K562 (cell line): ENCODE measurements around the gene GYPC. TPM values are rescaled to one million over a fixed set of nuclear protein-coding genes. Genes with fewer than 3 reads are reported as not detected.

Experiments used
- AFF1 ChIP-seq, 2 experiments: fragments of 450-650 bp; IDR thresholded peaks; 2 replicates each; pipeline ENCODE4 v1.6.1; 2018; ENCODE audit warnings: mild to moderate bottlenecking in 2 of 2, low read depth in 1 of 2; ENCODE audit not compliant: partially characterized antibody in 2 of 2
- BMI1 ChIP-seq: fragments of 150-350 bp; IDR thresholded peaks from 2 replicates; pipeline ENCODE4 v1.6.1; 2014; ENCODE audit warnings: low read length
- CBX5 ChIP-seq: IDR thresholded peaks from 2 replicates; pipeline ENCODE4 v1.6.1; 2014; ENCODE audit warnings: low read depth, borderline replicate concordance
- E2F6 ChIP-seq, 2 experiments: IDR thresholded peaks; 2 replicates each; pipeline ENCODE4 v1.6.1; 2011; ENCODE audit warnings: borderline replicate concordance in 1 of 2, control low read depth in 1 of 2, low read depth in 1 of 2, low read length in 1 of 2, mild to moderate bottlenecking in 1 of 2, mixed read lengths in 1 of 2, moderate library complexity in 1 of 2; ENCODE audit not compliant: insufficient read depth in 1 of 2, insufficient read length in 1 of 2, poor library complexity in 1 of 2, severe bottlenecking in 1 of 2; ENCODE audit errors: extremely low read depth in 1 of 2
- EZH2 ChIP-seq: IDR thresholded peaks from 2 replicates; pipeline ENCODE4 v1.6.1; 2012; ENCODE audit warnings: low read depth, mild to moderate bottlenecking, inconsistent platforms, low read length, borderline replicate concordance
- FOXK2 ChIP-seq, 2 experiments: fragments of 450-650 bp; IDR thresholded peaks in 1 of 2; conservative IDR thresholded peaks in 1 of 2; 2 replicates each; pipeline ENCODE4 v1.6.1; 2016; ENCODE audit warnings: low read depth in 2 of 2, mild to moderate bottlenecking in 1 of 2
- KLF1 ChIP-seq: fragments of 450-650 bp; IDR thresholded peaks from 2 replicates; pipeline ENCODE4 v1.6.1; 2016; ENCODE audit warnings: missing genetic modification characterization, missing compliant biosample characterization
- KLF16 ChIP-seq: IDR thresholded peaks from 2 replicates; pipeline ENCODE4 v1.6.1; 2016; ENCODE audit warnings: antibody characterized with exemption
- NR2C1 ChIP-seq, 2 experiments: fragments of 450-650 bp; IDR thresholded peaks; 2 replicates each; pipeline ENCODE4 v1.6.1; 2017; ENCODE audit warnings: mild to moderate bottlenecking in 2 of 2, antibody characterized with exemption in 1 of 2, inconsistent platforms in 1 of 2, missing compliant biosample characterization in 1 of 2, missing genetic modification characterization in 1 of 2
- PTRF ChIP-seq: fragments of 450-650 bp; IDR thresholded peaks from 2 replicates; pipeline ENCODE4 v1.6.1; 2016; ENCODE audit warnings: mild to moderate bottlenecking, missing genetic modification characterization, missing compliant biosample characterization
- PURB ChIP-seq: sonication (generic); formaldehyde crosslinking; IDR thresholded peaks from 2 replicates; pipeline ENCODE4 v1.9.0; 2021; ENCODE audit warnings: low read depth, mild to moderate bottlenecking, missing genetic modification reagents
- RAD21 ChIP-seq, 2 experiments: fragments of 250-450 bp in 1 of 2; fragments of 450-650 bp in 1 of 2; sonication (Bioruptor Pico) in 1 of 2; formaldehyde crosslinking in 1 of 2; IDR thresholded peaks in 1 of 2; conservative IDR thresholded peaks in 1 of 2; 2 replicates each; pipeline versions ENCODE4 v1.4.0 to v1.8.0; 2020 to 2022; ENCODE audit warnings: mild to moderate bottlenecking in 2 of 2, moderate library complexity in 1 of 2
- RBBP5 ChIP-seq: fragments of 200-600 bp; sonication (generic); IDR thresholded peaks from 2 replicates; pipeline ENCODE4 v1.6.1; 2012; ENCODE audit warnings: borderline replicate concordance, mild to moderate bottlenecking, low read length, control low read depth, inconsistent platforms; ENCODE audit not compliant: insufficient read depth, poor library complexity, severe bottlenecking
- TEAD2 ChIP-seq: fragments of 450-650 bp; IDR thresholded peaks from 2 replicates; pipeline ENCODE4 v1.6.1; 2016; ENCODE audit warnings: missing genetic modification characterization, control low read depth, missing compliant biosample characterization
- ZC3H4 ChIP-seq: sonication (generic); formaldehyde crosslinking; IDR thresholded peaks from 2 replicates; pipeline ENCODE4 v1.9.0; 2021; ENCODE audit warnings: missing genetic modification reagents, borderline replicate concordance
- ZFP1 ChIP-seq: fragments of 450-650 bp; formaldehyde crosslinking; IDR thresholded peaks from 2 replicates; pipeline ENCODE4 v1.4.0; 2020; ENCODE audit warnings: mild to moderate bottlenecking, mixed read lengths
- ZNF143 ChIP-seq: sonication (generic); formaldehyde crosslinking; IDR thresholded peaks from 2 replicates; pipeline ENCODE4 v1.9.0; 2022; ENCODE audit warnings: mild to moderate bottlenecking, missing genetic modification reagents
- ZNF24 ChIP-seq: fragments of 450-650 bp; IDR thresholded peaks from 2 replicates; pipeline ENCODE4 v1.6.1; 2016
- ZNF395 ChIP-seq: fragments of 200-800 bp; sonication (Bioruptor generic); IDR thresholded peaks from 2 replicates; pipeline ENCODE4 v1.6.1; 2017; ENCODE audit warnings: missing genetic modification characterization, missing compliant biosample characterization
- ZNF778 ChIP-seq: fragments of 450-650 bp; formaldehyde crosslinking; IDR thresholded peaks from 2 replicates; pipeline ENCODE4 v1.4.0; 2020; ENCODE audit warnings: mild to moderate bottlenecking, moderate library complexity
- polyA plus RNA-seq, 8 experiments: library from polyadenylated mRNA; depleted of rRNA in 4 of 8; stranded (reverse) in 5 of 8; unstranded in 3 of 8; fragments of >200 nt; fragmentation: Nextera tagmentation in 2 of 8; fragmentation: Illumina TruSeq in 1 of 8; extraction: Ambion mirVana in 2 of 8; extraction: Trizol in 1 of 8; gene quantifications; 2 replicates each; pipeline versions ENCODE4 v1.2.1 to v1.2.3, GENCODE V29; 2011 to 2014; ENCODE audit warnings: inconsistent platforms in 1 of 8, missing spikeins in 1 of 8
- total RNA-seq, 7 experiments: library from RNA; depleted of rRNA in 6 of 7; stranded (reverse); fragments of >200 nt in 6 of 7; fragmentation: Illumina TruSeq in 2 of 7; extraction: Trizol in 2 of 7; gene quantifications; 2 replicates each; pipeline versions ENCODE4 v1.2.1 to v1.2.3, GENCODE V29; 2011 to 2021; ENCODE audit warnings: low replicate concordance in 1 of 7

GYPC gene
- total and polyA plus RNA-seq, 9 of the 15 experiments (the other 6 are each of a cell fraction or from before 2014, with no cell fraction given): 50.6 to 282 (median 194) TPM

DNA sequence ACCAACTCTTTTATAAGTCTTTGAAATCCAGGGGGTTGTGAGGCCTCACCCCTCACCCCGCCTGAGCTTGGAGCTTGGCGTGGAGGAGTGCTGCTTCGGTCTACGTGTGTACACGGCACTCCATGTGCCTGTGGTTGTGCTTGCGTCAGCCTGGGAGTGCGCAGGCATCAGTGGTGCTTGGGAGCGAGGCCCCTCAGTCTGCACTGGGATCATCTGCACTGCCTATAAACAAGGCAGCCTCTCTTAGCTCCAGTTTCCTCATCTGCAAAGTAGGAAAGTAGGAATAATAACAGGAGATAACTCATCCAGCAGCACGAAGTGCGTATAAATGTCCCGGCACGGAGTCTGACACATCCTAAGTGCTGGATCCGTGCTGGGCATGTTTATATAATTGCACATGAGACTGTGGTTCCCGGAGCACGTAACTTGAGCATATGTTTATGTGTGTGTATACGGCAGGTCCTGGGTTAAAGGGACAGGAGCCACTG lies 1.2 kb downstream of the GYPC start (continued):
- TF ChIP-seq RAD21 (CRISPR knock-in tag; conservative IDR thresholded peaks at IDR 0.05 in 1 of 2, IDR thresholded peaks at IDR 0.05 in 1 of 2) (no peak), RBBP5 (peak; percentile 47), NR2C1 (IDR thresholded peaks at IDR 0.05) (no peak), NR2C1 (tag; IDR thresholded peaks at IDR 0.05) (0 out of 2 replicates have a peak, but pooled peaks have one; percentile 32), ZC3H4 (0 out of 2 replicates have a peak, but pooled peaks have one; percentile 15), AFF1 (IDR thresholded peaks at IDR 0.05; ENCODE audit: low read depth in 1 of 2, partially characterized antibody in 2 of 2) (no peak), TEAD2 (no peak), PTRF (tag) (no peak), ZNF143 (CRISPR knock-in tag) (no peak), KLF16 (no peak), ZNF778 (CRISPR knock-in tag) (no peak), FOXK2 (conservative IDR thresholded peaks at IDR 0.05 in 1 of 2, IDR thresholded peaks at IDR 0.05 in 1 of 2; ENCODE audit: low read depth in 2 of 2) (peak; percentile 74 to 86; a peak in 3 of 4 replicates), EZH2 (no peak), KLF1 (tag) (no peak), ZNF395 (CRISPR knock-in tag) (no peak), ZFP1 (CRISPR knock-in tag) (no peak), ZNF24 (no peak), PURB (no peak), CBX5 (no peak), BMI1 (no peak), E2F6 (IDR thresholded peaks at IDR 0.05; ENCODE audit: borderline replicate concordance in 1 of 2, extremely low read depth in 1 of 2, insufficient read depth in 1 of 2, insufficient read length in 1 of 2, low read depth in 1 of 2, low read length in 1 of 2, poor library complexity in 1 of 2, severe bottlenecking in 1 of 2) (peak; percentile 44 to 56)
